Stimulated activated CD4-positive, alpha-beta T cell treated with anti-CD3 and anti-CD28 coated beads, Interleukin-1b, Interleukin-23, amount 100 ng/mL, for 24 hours (primary cell): ENCODE measurements around the gene PRKACA.
A peak's percentile ranks its signal among the peaks of the same experiment; 100 is the strongest.

Experiments
- DNase-seq, 4 experiments: peaks; one replicate each; pipeline ENCODE4 v3.0.0-alpha.2; 2020; ENCODE audit warnings: low read depth in 4 of 4, low spot score in 1 of 4

Gene PRKACA

GRCh38 chr19:14073261-14073924, 44.2 kb downstream of the PRKACA start:
- peak; percentile 55 to 67 (median 60) for DNase-seq

- DNase-seq, result peak in 1 of 4 experiments; percentile 16
Measured at GRCh38 chr19:14072535-14073260, 44.9 kb downstream of the PRKACA start, which contains the start of gene MISP3. MISP3 (plus strand) TSS chr19:14072786; CDS start chr19:14073310, 524 bp downstream.

- no peak for DNase-seq
Measured at GRCh38 chr19:14070268-14071050, 47.1 kb downstream of the PRKACA start.

GRCh38 chr19:14066134-14066533, 51.4 kb downstream of the PRKACA start:
- no peak for DNase-seq

- no peak for DNase-seq
Measured at GRCh38 chr19:14063105-14063504, 54.5 kb downstream of the PRKACA start.

- no peak for DNase-seq
Measured at GRCh38 chr19:14062558-14062855, 55.1 kb downstream of the PRKACA start.

- DNase-seq, result no peak
Measured at GRCh38 chr19:14061751-14062557, 55.6 kb downstream of the PRKACA start, which contains the start of gene PALM3. PALM3 (minus strand) TSS chr19:14062076; CDS start chr19:14061980, 96 bp downstream.

GRCh38 chr19:14061081-14061749, 56.3 kb downstream of the PRKACA start:
- no peak for DNase-seq

- no peak for DNase-seq
Measured at GRCh38 chr19:14059652-14060155, 57.9 kb downstream of the PRKACA start.

GRCh38 chr19:14059093-14059480, 58.5 kb downstream of the PRKACA start:
- peak in 2 of 4 experiments; percentile 37 to 41 for DNase-seq

- no peak for DNase-seq
Measured at GRCh38 chr19:14058182-14059092, 59.1 kb downstream of the PRKACA start.

GRCh38 chr19:14056741-14057356, 60.7 kb downstream of the PRKACA start:
- DNase-seq, result no peak

- no peak for DNase-seq
Measured at GRCh38 chr19:14056069-14056666, 61.4 kb downstream of the PRKACA start.

GRCh38 chr19:14055396-14055795, 62.2 kb downstream of the PRKACA start:
- DNase-seq, result no peak

- no peak for DNase-seq
Measured at GRCh38 chr19:14054721-14055120, 62.8 kb downstream of the PRKACA start.

- DNase-seq, result no peak
Measured at GRCh38 chr19:14054099-14054498, 63.5 kb downstream of the PRKACA start.

GRCh38 chr19:14053500-14053899, 64.1 kb downstream of the PRKACA start:
- no peak for DNase-seq

GRCh38 chr19:14053032-14053431, 64.5 kb downstream of the PRKACA start:
- DNase-seq, result no peak
